HL-60/S4 treated with retinoic acid at 250 ng/mL for 4 days and 3 days (cell line): ENCODE data around the gene OLFM1.

Source experiments
- in situ Hi-C: fragments of 300-500 bp; cut with MboI; formaldehyde crosslinking; loops from 2 replicates; pipeline ENCODE4 v1.7.0; 2022; ENCODE audit warnings: low sequenced_read_pairs

Gene OLFM1

DNA sequence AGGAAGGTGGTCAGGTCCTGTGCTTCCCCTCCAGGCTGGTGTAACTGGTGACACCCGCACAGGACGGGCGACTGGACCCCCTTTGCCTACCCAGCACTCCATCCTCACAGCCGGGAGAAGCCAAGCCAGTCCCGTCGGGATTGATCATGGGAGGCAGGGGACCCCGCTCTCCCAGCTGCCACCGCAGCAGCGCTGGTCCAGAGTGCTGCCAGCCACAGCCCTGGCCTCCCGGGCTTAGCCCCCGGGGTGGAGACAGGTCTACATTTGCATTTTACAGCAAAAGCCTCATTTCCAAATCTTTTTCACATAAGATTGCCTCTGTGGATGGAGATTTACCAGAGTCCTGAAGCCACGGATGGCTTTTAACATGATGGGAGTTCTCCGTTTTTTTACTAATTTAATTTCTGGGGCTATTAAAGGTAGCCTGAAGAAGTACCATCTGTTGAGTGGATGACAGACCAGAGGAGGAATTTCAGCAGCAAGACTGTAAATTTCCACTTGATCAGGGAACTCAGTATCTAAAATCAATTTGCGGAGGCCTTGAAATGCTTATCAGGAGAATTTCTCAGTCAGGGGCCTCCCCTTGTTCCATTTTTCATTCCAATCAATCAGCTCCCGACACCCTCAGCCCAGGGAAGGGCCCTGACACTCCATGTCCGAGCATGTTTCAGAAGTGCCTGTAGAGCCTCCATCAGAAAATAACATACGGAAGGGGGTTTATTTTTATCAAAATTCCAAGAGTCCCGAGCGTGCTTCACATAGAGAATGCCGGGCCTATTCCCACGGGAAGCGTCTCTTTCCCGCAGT lies 80.6 kb downstream of the OLFM1 start:
- in situ Hi-C loops = no loop called here

DNA sequence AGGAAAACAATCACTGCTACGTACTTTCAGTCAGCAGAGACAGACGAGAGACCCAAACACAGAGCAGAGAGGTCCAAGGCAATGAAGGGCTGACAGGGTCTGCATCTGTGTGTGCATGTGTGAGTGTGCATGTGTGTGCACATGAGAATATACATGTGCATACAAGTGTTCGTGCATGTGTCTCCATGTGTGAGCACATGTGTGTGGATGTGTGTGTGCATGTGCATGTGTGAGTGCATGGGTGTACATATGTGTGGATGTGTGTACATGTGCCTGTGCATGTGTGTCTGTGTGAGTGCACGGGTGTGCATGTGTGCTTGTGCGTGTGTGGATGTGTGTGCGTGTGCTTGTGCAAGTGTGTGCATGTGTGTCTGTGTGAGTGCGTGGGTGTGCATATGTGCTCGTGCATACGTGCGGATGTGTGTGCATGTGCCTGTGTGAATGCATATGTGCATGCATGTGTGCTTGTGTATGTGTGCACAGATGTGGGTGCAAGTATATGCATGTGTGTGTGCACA lies 82.3 kb downstream of the OLFM1 start:
- in situ Hi-C loops = no loop called here

- in situ Hi-C loops = no loop called here
Observed at GRCh38 chr9:135170535-135170934, 83.1 kb downstream of the OLFM1 start.
